HEK293T (cell line): ENCODE results near the gene PRLHR.
A peak's percentile ranks its signal among the peaks of the same experiment; 100 is the strongest.

ENCODE experiments used
- CTCF ChIA-PET: fragments of 350-600 bp; formaldehyde crosslinking; extraction: SDS; loops from one replicate; lab custom pipeline; 2021; ENCODE audit warnings: antibody characterized with exemption, inconsistent platforms; lab: Yijun Ruan, JAX
- POLR2A ChIA-PET: fragments of 350-600 bp; formaldehyde crosslinking; extraction: SDS; loops from one replicate; lab custom pipeline; 2020; ENCODE audit warnings: antibody characterized with exemption, inconsistent platforms; lab: Yijun Ruan, JAX
- DNase-seq: peaks from one replicate; pipeline ENCODE4 v3.0.0; 2012; ENCODE audit warnings: mixed read lengths; ENCODE audit errors: extremely low spot score
- ARNT ChIP-seq: fragments of 450-650 bp; IDR thresholded peaks from 2 replicates; pipeline ENCODE4 v1.6.1; 2017; ENCODE audit warnings: mild to moderate bottlenecking
- BHLHE40 ChIP-seq: fragments of 450-650 bp; IDR thresholded peaks from 2 replicates; pipeline ENCODE4 v1.6.1; 2016; ENCODE audit warnings: mild to moderate bottlenecking, moderate library complexity, borderline replicate concordance
- CTBP1 ChIP-seq: fragments of 450-650 bp; IDR thresholded peaks from 2 replicates; pipeline ENCODE4 v1.6.1; 2016; ENCODE audit warnings: borderline replicate concordance
- ELF4 ChIP-seq: fragments of 450-650 bp; IDR thresholded peaks from 2 replicates; pipeline ENCODE4 v1.6.1; 2017; ENCODE audit warnings: antibody characterized with exemption
- FOXA1 ChIP-seq: fragments of 450-650 bp; IDR thresholded peaks from 2 replicates; pipeline ENCODE4 v1.6.1; 2016; ENCODE audit warnings: mild to moderate bottlenecking
- FOXK2 ChIP-seq: fragments of 450-650 bp; IDR thresholded peaks from 2 replicates; pipeline ENCODE4 v1.6.1; 2016; ENCODE audit warnings: mild to moderate bottlenecking
- FOXM1 ChIP-seq: fragments of 450-650 bp; IDR thresholded peaks from 2 replicates; pipeline ENCODE4 v1.6.1; 2017; ENCODE audit warnings: mild to moderate bottlenecking, borderline replicate concordance
- HDGF ChIP-seq: fragments of 450-650 bp; IDR thresholded peaks from 2 replicates; pipeline ENCODE4 v1.6.1; 2017; ENCODE audit warnings: antibody characterized with exemption, borderline replicate concordance
- L3MBTL2 ChIP-seq: fragments of 450-650 bp; conservative IDR thresholded peaks from 2 replicates; pipeline ENCODE4 v1.6.1; 2016; ENCODE audit warnings: mild to moderate bottlenecking
- LEF1 ChIP-seq: fragments of 450-650 bp; IDR thresholded peaks from 2 replicates; pipeline ENCODE4 v1.6.1; 2017; ENCODE audit warnings: mild to moderate bottlenecking, borderline replicate concordance
- NFRKB ChIP-seq: fragments of 450-650 bp; IDR thresholded peaks from 2 replicates; pipeline ENCODE4 v1.6.1; 2016; ENCODE audit warnings: mild to moderate bottlenecking, moderate library complexity
- PKNOX1 ChIP-seq: fragments of 450-650 bp; IDR thresholded peaks from 2 replicates; pipeline ENCODE4 v1.6.1; 2016
- SP1 ChIP-seq: fragments of 450-650 bp; IDR thresholded peaks from 2 replicates; pipeline ENCODE4 v1.6.1; 2017
- SUZ12 ChIP-seq: fragments of 450-650 bp; IDR thresholded peaks from 2 replicates; pipeline ENCODE4 v1.6.1; 2016; ENCODE audit warnings: mild to moderate bottlenecking
- TARDBP ChIP-seq: fragments of 450-650 bp; IDR thresholded peaks from 2 replicates; pipeline ENCODE4 v1.6.1; 2016
- ZNF384 ChIP-seq: fragments of 450-650 bp; IDR thresholded peaks from 2 replicates; pipeline ENCODE4 v1.6.1; 2016

PRLHR gene

GRCh38 chr10:118571123-118571522 is 24.3 kb downstream of the PRLHR start:
- CTCF ChIA-PET = no interaction called here
- TF ChIP-seq TARDBP = no peak
- TF ChIP-seq LEF1 = no peak
- POLR2A ChIA-PET = no interaction called here
- DNase-seq = no peak

DNA sequence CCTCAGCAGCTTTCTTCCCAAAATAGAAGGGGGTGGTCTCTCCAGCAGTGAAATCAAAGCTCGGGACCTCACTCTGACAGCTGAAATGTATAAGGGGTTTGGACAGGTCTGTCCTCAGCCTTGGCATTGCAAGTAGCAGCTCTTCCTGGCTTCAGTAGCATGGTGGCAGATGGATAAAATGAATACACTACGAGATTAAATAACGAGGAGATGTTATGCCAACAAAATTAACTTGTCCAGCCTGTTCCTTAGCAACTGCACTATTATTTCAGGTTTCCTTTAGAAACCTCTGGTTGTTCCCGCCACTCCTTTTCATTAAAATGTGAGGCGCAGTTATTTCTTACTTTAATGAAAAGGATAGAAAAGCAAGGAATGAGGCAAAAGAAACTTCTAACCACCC is 24.9 kb downstream of the PRLHR start:
- CTCF ChIA-PET = interaction anchor here (2.1 kb wide), 1 partner anchor 150 kb away, joined by 7 read pairs; no protein-coding TSS in a partner anchor
- POLR2A ChIA-PET = no interaction called here
- TF ChIP-seq L3MBTL2 (no peak), SUZ12 (no peak), ELF4 (no peak), TARDBP (no peak), CTBP1 (no peak), FOXA1 (no peak), ZNF384 (no peak), ARNT (no peak), HDGF (no peak), LEF1 (no peak), FOXM1 (no peak)
- DNase-seq = no peak

DNA sequence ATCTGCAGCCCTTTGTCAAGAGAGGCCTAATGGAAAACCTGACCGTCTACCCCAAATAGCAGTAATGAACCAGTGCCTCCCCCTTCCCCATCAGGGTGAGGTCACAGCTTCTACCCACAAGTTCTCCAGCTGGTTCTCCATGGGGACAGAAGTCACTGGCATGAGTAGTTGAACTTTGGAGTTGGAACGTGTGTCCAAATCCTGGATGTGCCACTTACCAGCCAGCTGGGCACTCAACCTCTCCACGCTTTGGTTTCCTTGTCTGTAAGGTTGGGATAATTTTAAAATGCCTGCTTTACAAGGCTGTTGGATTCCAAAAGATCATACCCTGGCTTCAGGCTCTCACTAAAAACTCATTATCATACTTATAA is 25.6 kb downstream of the PRLHR start:
- CTCF ChIA-PET = interaction anchor here (0.6 to 3.4 kb wide), 4 partner anchors 8 to 235 kb away, joined by 3 to 18 read pairs (median 6); no protein-coding TSS in a partner anchor
- POLR2A ChIA-PET = no interaction called here
- TF ChIP-seq FOXK2 (no peak), FOXM1 (no peak), ELF4 (no peak), HDGF (no peak), FOXA1 (no peak), SP1 (no peak), L3MBTL2 (no peak), TARDBP (no peak), LEF1 (no peak)
- DNase-seq = no peak

DNA sequence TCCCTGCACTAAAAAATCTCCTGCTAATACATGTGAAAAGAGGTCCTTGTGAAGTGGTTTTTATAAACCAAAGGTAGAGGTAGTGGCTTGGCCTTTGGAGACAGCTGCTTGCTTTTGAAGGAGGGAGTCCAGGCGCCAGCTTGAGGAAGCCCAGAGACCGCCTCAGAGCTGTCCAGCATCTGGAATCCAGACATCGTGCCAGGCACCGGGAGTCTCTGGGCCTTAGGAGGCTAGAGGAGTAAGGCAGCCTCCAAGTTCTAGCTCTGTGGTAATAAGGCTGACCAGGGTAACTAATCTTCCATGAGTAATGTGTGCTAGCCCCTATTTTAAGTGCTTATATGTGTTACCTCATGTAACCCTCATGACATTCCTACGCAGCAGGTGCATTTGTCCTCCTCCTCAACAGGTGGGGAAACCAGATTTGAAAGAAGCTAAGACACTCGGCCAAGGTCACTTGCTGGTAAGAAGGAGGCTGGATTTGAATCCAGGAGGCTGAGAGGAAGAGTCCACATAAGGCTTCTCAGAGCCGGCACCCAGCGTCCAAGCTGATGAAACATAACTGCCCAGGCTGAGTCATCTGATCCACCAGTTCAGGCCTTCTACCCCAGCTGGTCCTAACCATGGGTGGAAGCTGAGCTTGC is 26.1 kb downstream of the PRLHR start:
- POLR2A ChIA-PET = no interaction called here
- TF ChIP-seq SUZ12 (no peak), CTBP1 (no peak), TARDBP (no peak), FOXM1 (no peak), FOXA1 (no peak), SP1 (no peak), L3MBTL2 (no peak), BHLHE40 (no peak), NFRKB (no peak), FOXK2 (no peak), LEF1 (no peak), ARNT (no peak), ELF4 (no peak)
- no peak for DNase-seq
- CTCF ChIA-PET = interaction anchor here (0.6 to 3.4 kb wide), 7 partner anchors 9 to 281 kb away, joined by 3 to 18 read pairs (median 5); no protein-coding TSS in a partner anchor

- POLR2A ChIA-PET = no interaction called here
- CTCF ChIA-PET = interaction anchor here (0.6 to 3.4 kb wide), 12 partner anchors 10 to 464 kb away, joined by 3 to 18 read pairs (median 4); no protein-coding TSS in a partner anchor
- DNase-seq = peak; percentile 74
- no peak for TF ChIP-seq ELF4
- peak; percentile 99 for TF ChIP-seq ZNF384
- TF ChIP-seq SP1 = no peak
- TF ChIP-seq TARDBP = no peak
- TF ChIP-seq LEF1 = no peak
Measured at GRCh38 chr10:118568327-118568848, 27.1 kb downstream of the PRLHR start.

DNA sequence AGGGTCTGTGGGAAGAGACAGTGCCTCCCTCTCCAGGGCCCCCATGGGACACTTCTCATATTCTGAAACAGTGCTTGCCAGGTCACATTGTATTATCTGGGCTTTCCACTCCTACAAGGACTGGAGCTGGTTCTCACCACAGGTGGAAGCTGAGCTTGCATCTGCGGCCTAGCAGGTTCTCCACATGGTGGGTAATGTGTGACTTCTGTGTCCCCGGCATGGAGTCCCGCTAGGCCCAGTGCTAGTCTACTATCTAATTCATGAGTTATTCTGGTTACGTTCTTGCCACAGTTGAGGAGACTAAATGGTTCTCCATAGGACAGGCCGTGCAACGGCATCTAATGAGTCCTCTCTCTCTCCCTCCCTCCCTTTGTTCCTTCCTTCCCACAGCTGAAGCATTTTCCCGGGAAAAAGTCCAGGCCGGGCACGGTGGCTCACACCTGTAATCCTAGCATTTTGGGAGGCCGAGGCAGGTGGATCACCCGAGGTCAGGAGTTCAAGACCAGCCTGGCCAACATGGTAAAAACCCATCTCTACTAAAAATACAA is 27.7 kb downstream of the PRLHR start:
- no peak for DNase-seq
- TF ChIP-seq PKNOX1 (no peak), BHLHE40 (no peak), TARDBP (no peak), HDGF (no peak)
- CTCF ChIA-PET = interaction anchor here (0.6 to 3.4 kb wide), 10 partner anchors 10 to 465 kb away, joined by 3 to 18 read pairs (median 3); no protein-coding TSS in a partner anchor
- POLR2A ChIA-PET = no interaction called here

GRCh38 chr10:118566911-118567310 is 28.5 kb downstream of the PRLHR start:
- DNase-seq = no peak
- ChIA-PET POLR2A (no interaction called here), CTCF (interaction anchor here (1.2 to 3.4 kb wide), 2 partner anchors 11 to 233 kb away, joined by 3 to 18 read pairs; no protein-coding TSS in a partner anchor)
- TF ChIP-seq L3MBTL2 (no peak), SP1 (no peak), PKNOX1 (no peak), LEF1 (no peak), ZNF384 (no peak), TARDBP (no peak), CTBP1 (no peak), FOXA1 (no peak), SUZ12 (no peak)
